GM18519 (cell line): Measurements from ENCODE around the gene RASSF10.

Experiments used
- ATAC-seq: cut with Tn5 transposase; IDR thresholded peaks from one replicate; pipeline ENCODE4 v1.9.1; 2021; ENCODE audit warnings: mild to moderate bottlenecking, moderate library complexity; ENCODE audit not compliant: unreplicated experiment, low FRiP score

Gene RASSF10

GRCh38 chr11:13051257-13051656 lies 42.1 kb downstream of the RASSF10 start:
- no peak for ATAC-seq

GRCh38 chr11:13052130-13052571 lies 43.0 kb downstream of the RASSF10 start:
- no peak for ATAC-seq

GRCh38 chr11:13053255-13053917 lies 44.3 kb downstream of the RASSF10 start:
- no peak for ATAC-seq

GRCh38 chr11:13054278-13054677 lies 45.2 kb downstream of the RASSF10 start:
- ATAC-seq, result no peak

GRCh38 chr11:13055200-13055599 lies 46.1 kb downstream of the RASSF10 start:
- no peak for ATAC-seq

- no peak for ATAC-seq
These were observed 52.3 kb downstream of the RASSF10 start for GRCh38 chr11:13061294-13061990.
